K562 (cell line): ENCODE results near the gene SEC24B. TPM values are rescaled to one million over a fixed set of nuclear protein-coding genes. Genes with fewer than 3 reads are reported as not detected.

ENCODE experiments used
- ATAC-seq: fragments of 200-7000 bp; cut with Tn5 transposase; 3 replicates; pipeline ENCODE4 v1.9.1; 2020; ENCODE audit warnings: moderate library complexity
- BruUV-seq: library from RNA; stranded (reverse); fragments of 400-500 nt; replicated peaks from 2 replicates; lab custom pipeline; 2021; lab: Mats Ljungman, UMichigan
- CTCF ChIA-PET: fragments of 300-600 bp; formaldehyde crosslinking; extraction: SDS; loops from one replicate; lab custom pipeline; 2021; ENCODE audit warnings: low intra/inter-chr PET ratio; lab: Yijun Ruan, JAX
- POLR2A ChIA-PET: fragments of 300-600, 350-650 bp; sonication (Branson Sonifier 250); formaldehyde crosslinking; extraction: SDS; loops from one replicate; lab custom pipeline; 2021; ENCODE audit warnings: antibody characterized with exemption, inconsistent platforms; lab: Yijun Ruan, JAX
- DNase-seq, 4 experiments: peaks; one replicate each; pipeline versions ENCODE4 v3.0.0 to v3.0.0-alpha.2; 2011 to 2018; ENCODE audit warnings: low spot score in 3 of 4, mixed read lengths in 3 of 4; ENCODE audit errors: extremely low read depth in 1 of 4
- FAIRE-seq: peaks from 2 replicates; lab custom pipeline; 2011; peaks lifted over from hg19 to GRCh38; lab: Jason Lieb, UNC
- H2AFZ ChIP-seq: 2 replicates; pipeline ENCODE4 v1.6.0; 2011; ENCODE audit warnings: low read depth, low read length, control low read depth, inconsistent platforms
- H3K27ac ChIP-seq: fragments of 200-600 bp; 3 replicates; pipeline ENCODE4 v1.8.0; 2011; ENCODE audit warnings: low read depth, mild to moderate bottlenecking, control low read depth, inconsistent platforms, low read length, moderate library complexity, mixed read lengths; ENCODE audit errors: extremely low read depth
- H3K27me3 ChIP-seq, 2 experiments: fragments of 300-600 bp in 1 of 2; 2 replicates in 1 of 2; 3 replicates in 1 of 2; pipeline versions ENCODE4 v1.6.0 to v1.8.0; 2011; ENCODE audit warnings: inconsistent platforms in 2 of 2, low read length in 2 of 2, mild to moderate bottlenecking in 1 of 2, mixed read lengths in 1 of 2, moderate library complexity in 1 of 2; ENCODE audit not compliant: control insufficient read depth in 2 of 2, insufficient read depth in 2 of 2
- H3K36me3 ChIP-seq: fragments of 300-600 bp; 3 replicates; pipeline ENCODE4 v1.8.0; 2011; ENCODE audit warnings: mild to moderate bottlenecking, low read length, inconsistent platforms; ENCODE audit not compliant: control insufficient read depth, insufficient read depth
- H3K4me1 ChIP-seq, 2 experiments: fragments of 200-600 bp in 1 of 2; replicated peaks in 1 of 2; 2 replicates in 1 of 2; 3 replicates in 1 of 2; pipeline versions ENCODE4 v1.5.1 to v1.8.0; 2011; ENCODE audit warnings: inconsistent platforms in 2 of 2, low read length in 2 of 2, mild to moderate bottlenecking in 1 of 2, mixed read lengths in 1 of 2, moderate library complexity in 1 of 2; ENCODE audit not compliant: control insufficient read depth in 2 of 2, insufficient read depth in 2 of 2
- H3K4me2 ChIP-seq: 2 replicates; pipeline ENCODE4 v1.6.1; 2011; ENCODE audit warnings: low read length, control low read depth, inconsistent platforms, mixed read lengths; ENCODE audit not compliant: insufficient read depth
- H3K4me3 ChIP-seq: fragments of 200-600 bp; sonication (generic), shearing (Covaris generic); 2 replicates; pipeline ENCODE4 v1.5.1; 2016; ENCODE audit warnings: control low read depth, inconsistent platforms
- H3K79me2 ChIP-seq: fragments of 200-600 bp; 3 replicates; pipeline ENCODE4 v1.8.0; 2011; ENCODE audit warnings: low read length, inconsistent platforms; ENCODE audit not compliant: control insufficient read depth, insufficient read depth
- H3K9ac ChIP-seq, 2 experiments: 2 replicates each; pipeline versions ENCODE4 v1.6.0 to v1.6.1; 2011; ENCODE audit warnings: low read depth in 2 of 2, low read length in 2 of 2, control low read depth in 1 of 2, inconsistent platforms in 1 of 2, mild to moderate bottlenecking in 1 of 2, mixed read lengths in 1 of 2; ENCODE audit not compliant: insufficient read depth in 1 of 2
- H3K9me1 ChIP-seq: one replicate; pipeline ENCODE4 v1.6.0; 2011; ENCODE audit warnings: inconsistent platforms, mild to moderate bottlenecking, low read length, moderate library complexity; ENCODE audit not compliant: control insufficient read depth, insufficient read depth
- H3K9me3 ChIP-seq: replicated peaks from 2 replicates; pipeline ENCODE4 v1.5.1; 2011; ENCODE audit warnings: low read depth, low read length, inconsistent platforms; ENCODE audit not compliant: control insufficient read depth, insufficient read depth
- H4K20me1 ChIP-seq: replicated peaks from 2 replicates; pipeline ENCODE4 v1.6.1; 2011; ENCODE audit warnings: low read length, inconsistent platforms, mixed read lengths; ENCODE audit not compliant: control insufficient read depth, insufficient read depth
- BMI1 ChIP-seq: fragments of 150-350 bp; IDR thresholded peaks from 2 replicates; pipeline ENCODE4 v1.6.1; 2014; ENCODE audit warnings: low read length
- KLF13 ChIP-seq: fragments of 450-650 bp; IDR thresholded peaks from 2 replicates; pipeline ENCODE4 v1.6.1; 2016; ENCODE audit warnings: missing genetic modification characterization, low read depth, mild to moderate bottlenecking, missing compliant biosample characterization, moderate library complexity, borderline replicate concordance
- MAFG ChIP-seq: fragments of 450-650 bp; conservative IDR thresholded peaks from 2 replicates; pipeline ENCODE4 v1.6.1; 2016; ENCODE audit warnings: missing genetic modification characterization, missing compliant biosample characterization
- MBD2 ChIP-seq: sonication (generic); IDR thresholded peaks from 2 replicates; pipeline ENCODE4 v1.6.1; 2016; ENCODE audit warnings: low read depth, borderline replicate concordance
- MTA2 ChIP-seq: fragments of 450-650 bp; IDR thresholded peaks from 2 replicates; pipeline ENCODE4 v1.6.1; 2016; ENCODE audit warnings: low read depth
- SIN3B ChIP-seq: fragments of 450-650 bp; IDR thresholded peaks from 2 replicates; pipeline ENCODE4 v1.6.1; 2017; ENCODE audit warnings: low read depth, mild to moderate bottlenecking, moderate library complexity
- WGBS: fragments of 100-300 bp; shearing (Covaris generic); methylation state at CpG from one replicate; pipeline ENCODE4 v1.1.6; 2016; ENCODE audit warnings: low coverage, mixed read lengths; ENCODE audit not compliant: insufficient coverage; ENCODE audit errors: missing lambda C conversion rate; 5-methylcytosine and 5-hydroxymethylcytosine counted together
- in situ Hi-C: fragments of 300-500 bp; cut with MboI; formaldehyde crosslinking; loops from 4 replicates; pipeline ENCODE4 v1.15.0; 2018; ENCODE audit warnings: inconsistent platforms, mixed read lengths
- intact Hi-C: fragments of 100-400 bp; cut with micrococcal nuclease; formaldehyde crosslinking; loops from 2 replicates; pipeline ENCODE4 v1.14.2; 2022
- polyA plus RNA-seq, 8 experiments: library from polyadenylated mRNA; depleted of rRNA in 4 of 8; stranded (reverse) in 5 of 8; unstranded in 3 of 8; fragments of >200 nt; fragmentation: Nextera tagmentation in 2 of 8; fragmentation: Illumina TruSeq in 1 of 8; extraction: Ambion mirVana in 2 of 8; extraction: Trizol in 1 of 8; gene quantifications; 2 replicates each; pipeline versions ENCODE4 v1.2.1 to v1.2.3, GENCODE V29; 2011 to 2014; ENCODE audit warnings: inconsistent platforms in 1 of 8, missing spikeins in 1 of 8
- total RNA-seq, 7 experiments: library from RNA; depleted of rRNA in 6 of 7; stranded (reverse); fragments of >200 nt in 6 of 7; fragmentation: Illumina TruSeq in 2 of 7; extraction: Trizol in 2 of 7; gene quantifications; 2 replicates each; pipeline versions ENCODE4 v1.2.1 to v1.2.3, GENCODE V29; 2011 to 2021; ENCODE audit warnings: low replicate concordance in 1 of 7

Gene SEC24B
- total and polyA plus RNA-seq, 9 of the 15 experiments (the other 6 are each of a cell fraction or from before 2014, with no cell fraction given): 6.3 to 46.4 (median 17.1) TPM

- peak overlapping the region; percentile 45; the same call in 1 of the 2 replicates for H3K4me2 ChIP-seq
- H3K9me1 ChIP-seq: no peaks in the 10 kb centered on the region
- H3K4me3 ChIP-seq: no peak overlapping the region
- 0 out of 2 replicates have a peak, but pooled peaks have one; percentile 25 for TF ChIP-seq BMI1
- no peak for TF ChIP-seq KLF13 (tag)
- TF ChIP-seq MAFG (tag): no peak
- no peak for TF ChIP-seq MTA2
- no peak for TF ChIP-seq SIN3B
- no peak for TF ChIP-seq MBD2
- H3K36me3 ChIP-seq: no peaks in the 10 kb centered on the region
- H3K9ac ChIP-seq: no peak overlapping the region
- in situ Hi-C loops: no loop called here
- H3K27ac ChIP-seq: no peak overlapping the region
- no peak for ATAC-seq
- H3K4me1 ChIP-seq: peaks cover 0 to 16% of the 10 kb centered on the region in 2 experiments; a peak in 4 of 5 replicates
- H3K27me3 ChIP-seq: no peaks in the 10 kb centered on the region
- peak overlapping the region; percentile 73; the same call in 1 of the 2 replicates for H2AFZ ChIP-seq
- no peaks in the 10 kb centered on the region for H4K20me1 ChIP-seq
- 17% methylated on average over 7 of the region's 7 CpGs for WGBS
- CTCF ChIA-PET: interaction anchor here (0.6 kb wide), 1 partner anchor 152 kb away, joined by 3 read pairs; no protein-coding TSS in a partner anchor
- FAIRE-seq: no peak
- peak in 1 of 4 experiments; percentile 6 for DNase-seq
- H3K79me2 ChIP-seq: no peaks in the 10 kb centered on the region
- intact Hi-C loops: loop anchor here (1.0 to 5.0 kb wide), 3 partner anchors 67 to 153 kb away; partner anchors contain the start of gene SEC24B
- POLR2A ChIA-PET: interaction anchor here (1.1 kb wide), 1 partner anchor 32 kb away, joined by 3 read pairs; no protein-coding TSS in a partner anchor
- H3K9me3 ChIP-seq: no peaks in the 10 kb centered on the region
- BruUV-seq: no TSS peak
Observed at GRCh38 chr4:109574931-109575804, 141.6 kb downstream of the SEC24B start.
